OCI-LY7 (cell line): ENCODE data around the gene GP2.

ENCODE experiments used
- EZH2phosphoT487 ChIP-seq: fragments of 200-600 bp; sonication (generic); IDR thresholded peaks from 2 replicates; pipeline ENCODE4 v1.6.1; 2018; ENCODE audit warnings: low read depth, borderline replicate concordance, mild to moderate bottlenecking, mixed run types, antibody characterized with exemption, low read length, moderate library complexity, mixed read lengths
- TF ChIP-seq, protein P1 (sequence below): fragments of 200-600 bp; sonication (generic); conservative IDR thresholded peaks from 2 replicates; pipeline ENCODE4 v1.5.1; 2014; ENCODE audit warnings: mild to moderate bottlenecking, antibody characterized with exemption, low read length, moderate library complexity, mixed read lengths

DNA sequence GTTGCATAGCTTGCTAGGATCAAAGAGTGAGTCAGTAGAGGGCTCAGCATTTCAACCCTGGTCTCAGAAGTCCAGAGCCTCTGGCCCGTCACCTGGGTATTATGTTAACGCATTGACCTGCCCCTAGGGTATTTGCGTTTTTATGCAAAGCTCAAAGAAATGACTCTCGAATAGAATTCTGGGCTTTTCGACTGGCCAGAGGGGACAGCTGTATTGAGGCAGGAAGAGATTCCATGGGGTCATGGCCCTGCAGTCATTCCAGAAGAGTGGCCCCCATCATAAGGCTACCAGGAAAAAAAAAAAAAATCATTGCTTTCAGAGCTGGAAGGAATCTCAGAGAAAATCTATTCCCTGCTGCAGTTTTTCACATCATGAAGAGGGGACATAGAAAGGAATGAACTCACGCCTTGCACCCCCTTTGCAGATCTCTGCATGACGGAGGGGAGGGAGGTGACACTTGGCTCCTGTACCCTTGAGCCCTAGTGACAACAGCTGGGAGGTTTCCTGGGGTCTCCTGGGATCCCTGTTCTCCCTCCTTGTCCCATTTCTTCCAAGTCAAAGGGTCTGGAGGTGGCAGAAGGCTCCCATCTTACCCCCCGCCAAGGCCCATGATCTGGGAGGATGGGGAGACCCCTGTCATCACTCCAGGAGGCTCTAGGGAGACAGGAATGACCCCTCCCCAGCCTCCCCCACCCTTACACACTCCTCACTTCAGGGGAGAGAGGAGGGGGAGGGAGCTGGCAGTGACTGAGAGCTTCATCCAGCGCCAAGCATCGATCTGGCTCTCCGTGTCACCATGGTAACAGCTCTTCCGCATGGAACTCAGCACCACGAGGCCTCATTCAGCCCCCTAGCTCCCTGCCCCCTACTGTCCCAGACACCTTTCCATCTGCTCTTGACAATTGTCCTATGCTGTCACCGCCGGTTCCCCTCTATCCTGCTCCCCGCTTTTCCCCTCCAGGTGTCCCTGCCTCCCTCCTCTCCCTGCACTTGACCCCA is 35.8 kb downstream of the GP2 start:
- TF ChIP-seq, protein P1, sequence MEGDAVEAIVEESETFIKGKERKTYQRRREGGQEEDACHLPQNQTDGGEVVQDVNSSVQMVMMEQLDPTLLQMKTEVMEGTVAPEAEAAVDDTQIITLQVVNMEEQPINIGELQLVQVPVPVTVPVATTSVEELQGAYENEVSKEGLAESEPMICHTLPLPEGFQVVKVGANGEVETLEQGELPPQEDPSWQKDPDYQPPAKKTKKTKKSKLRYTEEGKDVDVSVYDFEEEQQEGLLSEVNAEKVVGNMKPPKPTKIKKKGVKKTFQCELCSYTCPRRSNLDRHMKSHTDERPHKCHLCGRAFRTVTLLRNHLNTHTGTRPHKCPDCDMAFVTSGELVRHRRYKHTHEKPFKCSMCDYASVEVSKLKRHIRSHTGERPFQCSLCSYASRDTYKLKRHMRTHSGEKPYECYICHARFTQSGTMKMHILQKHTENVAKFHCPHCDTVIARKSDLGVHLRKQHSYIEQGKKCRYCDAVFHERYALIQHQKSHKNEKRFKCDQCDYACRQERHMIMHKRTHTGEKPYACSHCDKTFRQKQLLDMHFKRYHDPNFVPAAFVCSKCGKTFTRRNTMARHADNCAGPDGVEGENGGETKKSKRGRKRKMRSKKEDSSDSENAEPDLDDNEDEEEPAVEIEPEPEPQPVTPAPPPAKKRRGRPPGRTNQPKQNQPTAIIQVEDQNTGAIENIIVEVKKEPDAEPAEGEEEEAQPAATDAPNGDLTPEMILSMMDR = no peak
- TF ChIP-seq EZH2phosphoT487 = no peak
